Uterus (tissue), 2 donors: ENCODE measurements around the gene CTIF.

Experiments
- CTCF ChIP-seq, 4 experiments: fragments of 200-600 bp in 2 of 4; fragments of 450-650 bp in 2 of 4; sonication (generic) in 2 of 4; IDR thresholded peaks; one replicate each; pipeline ENCODE4 v1.5.1; 2016 to 2019; ENCODE audit warnings: antibody characterized with exemption in 4 of 4, mild to moderate bottlenecking in 2 of 4, moderate library complexity in 1 of 4
- POLR2A ChIP-seq, 2 donors: fragments of 450-650 bp; IDR thresholded peaks; one replicate each; pipeline ENCODE4 v1.6.1; 2016; ENCODE audit warnings: antibody characterized with exemption in 2 of 2, mild to moderate bottlenecking in 1 of 2, moderate library complexity in 1 of 2

GRCh38 chr18:48667276-48668254 is 128.7 kb downstream of the CTIF start:
- TF ChIP-seq CTCF (IDR thresholded peaks at IDR 0.05) (no peak), POLR2A (IDR thresholded peaks at IDR 0.05) (no peak)
